Thyroid gland (tissue), 4 donors: ENCODE data around the gene SRP68.

ENCODE experiments used
- CTCF ChIP-seq, 6 experiments: fragments of 200-600 bp in 3 of 6; fragments of 450-650 bp in 3 of 6; sonication (generic) in 3 of 6; IDR thresholded peaks; one replicate each; pipeline ENCODE4 v1.5.1; 2016 to 2019; ENCODE audit warnings: antibody characterized with exemption in 6 of 6, mild to moderate bottlenecking in 2 of 6, inconsistent platforms in 1 of 6, moderate library complexity in 1 of 6
- POLR2A ChIP-seq, 2 donors: fragments of 450-650 bp; IDR thresholded peaks; one replicate each; pipeline ENCODE4 v1.6.1; 2017; ENCODE audit warnings: antibody characterized with exemption in 2 of 2, mild to moderate bottlenecking in 2 of 2, moderate library complexity in 1 of 2

DNA sequence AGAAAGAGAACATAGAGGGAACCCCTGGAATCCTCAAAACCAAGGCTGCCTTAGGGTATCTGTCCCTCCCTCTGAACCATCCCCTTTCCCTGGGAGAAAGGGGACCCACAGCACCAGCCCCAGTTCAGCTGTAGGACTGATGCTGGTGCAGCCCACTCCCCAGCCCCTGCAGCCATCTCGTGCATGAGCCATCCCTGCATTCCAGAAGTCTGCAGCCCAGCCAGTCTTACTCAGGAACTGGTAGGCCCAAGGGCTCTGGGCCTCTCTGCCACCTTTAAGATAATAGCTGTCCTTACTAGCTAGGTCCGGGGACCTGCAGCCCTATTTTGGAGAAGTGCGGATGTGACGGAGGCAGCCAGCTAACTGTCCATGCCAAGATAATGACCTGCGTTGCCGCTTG is 39.2 kb downstream of the SRP68 start:
- TF ChIP-seq CTCF (IDR thresholded peaks at IDR 0.05) = no peak
- no peak for TF ChIP-seq POLR2A (IDR thresholded peaks at IDR 0.05)
